Body of pancreas (tissue), 4 donors: Measurements from ENCODE around the gene TRIM71.

Experiments used
- CTCF ChIP-seq, 7 experiments: fragments of 450-650 bp in 4 of 7; fragments of 200-600 bp in 3 of 7; sonication (generic) in 3 of 7; IDR thresholded peaks; one replicate each; pipeline ENCODE4 v1.5.1; 2016 to 2019; ENCODE audit warnings: antibody characterized with exemption in 7 of 7
- POLR2A ChIP-seq, 3 donors: fragments of 450-650 bp; IDR thresholded peaks; one replicate each; pipeline ENCODE4 v1.6.1; 2016; ENCODE audit warnings: antibody characterized with exemption in 3 of 3, mild to moderate bottlenecking in 2 of 3

- no peak for TF ChIP-seq CTCF (IDR thresholded peaks at IDR 0.05)
- no peak for TF ChIP-seq POLR2A (IDR thresholded peaks at IDR 0.05)
Measured at GRCh38 chr3:32882189-32882588, 64.4 kb downstream of the TRIM71 start.
